ENCODE measurements around the gene KRT13.

Gene KRT13

DNA sequence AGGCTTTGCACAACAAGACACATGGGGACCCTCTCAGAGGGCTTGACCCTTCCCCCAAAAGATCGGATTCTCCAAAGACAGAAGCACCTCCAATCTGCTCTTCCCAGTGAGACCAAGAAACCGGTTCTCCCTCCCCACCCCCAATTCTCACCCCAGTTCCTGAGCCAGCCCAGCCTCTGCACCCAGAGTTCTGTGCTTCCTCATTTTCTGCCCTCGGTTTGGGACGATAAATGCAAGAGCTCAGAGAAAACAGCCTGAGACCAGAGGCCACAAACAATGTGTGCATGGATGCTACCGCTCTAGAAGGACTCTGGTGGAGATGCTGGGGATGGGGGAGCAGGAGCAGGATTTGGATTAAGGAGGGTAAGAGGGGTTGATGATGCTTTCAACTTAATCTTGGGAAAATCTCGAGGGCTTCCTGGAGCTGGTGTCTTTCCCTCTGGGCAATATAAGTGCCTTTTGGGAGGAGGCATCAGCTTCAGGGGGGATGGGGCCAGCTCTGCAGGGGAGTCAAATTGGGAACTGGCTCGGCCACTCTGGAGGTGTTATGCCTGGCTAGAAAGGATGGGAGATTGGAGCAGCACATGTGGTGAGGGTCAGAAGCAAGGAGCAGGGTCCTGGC is 7.2 kb upstream of the KRT13 start:
- DNase-seq (ENCODE audit: low read depth) = no peak
- no peak overlapping the region for H3K4me3 ChIP-seq (ENCODE audit: low read depth, low read length)
- no peak for TF ChIP-seq CTCF (IDR thresholded peaks at IDR 0.05; ENCODE audit: control insufficient read depth, extremely low read depth, insufficient read depth)

DNA sequence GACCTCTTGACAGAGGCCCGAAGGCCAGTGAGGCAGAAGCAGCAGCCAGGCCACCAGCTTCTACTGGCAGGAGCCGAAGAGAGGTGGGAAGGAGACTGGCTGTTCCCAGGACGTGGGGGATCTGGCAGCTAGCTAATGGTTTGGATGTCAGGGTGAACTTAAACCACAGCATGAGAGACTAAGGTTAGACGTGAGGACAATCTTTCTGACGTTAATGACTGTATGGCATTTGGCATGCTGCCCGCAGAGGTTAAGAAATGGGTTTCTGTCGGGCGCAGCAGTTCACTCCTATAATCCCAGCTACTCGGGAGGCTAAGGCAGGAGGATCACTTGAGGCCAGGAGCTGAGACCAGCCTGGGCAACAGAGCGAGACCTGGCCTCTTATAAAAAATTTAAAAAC is 6.3 kb upstream of the KRT13 start:
- no peak overlapping the region for H3K4me3 ChIP-seq (ENCODE audit: low read depth, low read length)
- TF ChIP-seq CTCF (IDR thresholded peaks at IDR 0.05; ENCODE audit: control insufficient read depth, extremely low read depth, insufficient read depth) = no peak
- no peak for DNase-seq (ENCODE audit: low read depth)

GRCh38 chr17:41511116-41511515 is 5.7 kb upstream of the KRT13 start:
- TF ChIP-seq CTCF (IDR thresholded peaks at IDR 0.05; ENCODE audit: control insufficient read depth, extremely low read depth, insufficient read depth) = no peak
- no peak for DNase-seq (ENCODE audit: low read depth)
- H3K4me3 ChIP-seq (ENCODE audit: low read depth, low read length) = no peak overlapping the region

DNA sequence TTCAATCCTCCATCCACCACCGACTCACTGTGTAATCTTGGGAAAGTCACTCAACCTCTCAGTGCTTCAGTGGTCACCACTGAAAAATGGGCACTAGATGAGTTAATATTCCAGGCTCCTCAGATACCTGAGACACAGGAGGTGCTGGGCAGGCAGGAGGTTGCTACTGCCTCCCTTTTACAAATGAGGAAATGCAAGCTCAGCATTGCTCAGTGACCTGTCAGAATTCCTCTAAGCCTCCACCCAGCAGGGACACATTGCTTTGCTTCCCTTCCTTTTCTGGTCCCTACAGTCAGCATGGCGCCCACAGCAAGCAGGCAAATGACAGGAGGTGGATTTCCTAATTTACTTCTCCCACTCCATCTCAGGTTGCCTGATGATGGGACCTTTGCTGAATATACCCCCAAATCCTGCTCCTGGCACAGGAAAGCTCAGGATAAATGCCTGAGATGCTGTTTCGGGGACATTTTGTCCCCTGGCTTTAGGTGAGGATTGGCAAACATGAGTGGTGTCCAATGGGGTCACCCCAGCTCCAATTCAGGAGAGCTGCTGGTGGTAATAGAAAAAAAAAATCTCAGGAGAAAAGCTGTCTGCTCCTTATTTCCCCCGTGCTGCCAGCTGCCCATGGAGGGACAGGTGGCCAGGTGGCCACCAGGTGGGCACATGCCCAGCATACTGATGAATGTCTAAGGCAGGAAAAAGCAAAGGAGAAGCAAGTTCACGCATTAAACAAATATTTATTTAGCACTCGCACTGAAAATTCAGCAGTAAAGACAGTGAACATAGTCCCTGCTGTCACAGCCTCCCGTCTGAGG is 5.0 kb upstream of the KRT13 start:
- no peak for TF ChIP-seq CTCF (IDR thresholded peaks at IDR 0.05; ENCODE audit: control insufficient read depth, extremely low read depth, insufficient read depth)

DNA sequence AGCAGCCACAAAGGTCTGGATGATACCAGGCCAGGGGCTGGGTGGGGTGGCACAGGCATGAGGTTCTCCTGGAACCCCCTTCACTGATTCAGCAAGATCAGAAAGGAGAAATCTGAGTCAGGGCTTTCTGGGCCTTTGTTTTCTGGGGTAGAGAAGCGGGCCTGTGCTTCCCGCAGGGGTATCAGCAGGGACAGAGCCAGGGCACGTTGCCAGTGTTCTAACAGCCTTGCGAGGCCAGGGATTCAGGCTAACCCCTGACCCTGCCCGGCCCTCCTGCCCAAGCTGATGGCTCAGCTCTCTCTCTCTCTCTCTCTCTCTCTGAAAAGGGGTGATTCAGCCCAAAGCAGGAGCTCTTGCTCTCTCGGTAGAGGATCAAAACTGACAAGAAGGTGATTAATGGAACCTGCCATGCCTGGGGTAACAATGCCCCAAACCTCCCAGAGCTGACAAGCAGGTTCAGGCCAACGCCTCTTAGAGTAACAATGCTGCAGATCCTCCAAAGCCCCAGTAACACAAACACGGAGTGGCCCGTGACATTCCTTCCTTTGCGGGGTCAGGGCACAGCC is 2.0 kb upstream of the KRT13 start:
- no peak overlapping the region for H3K4me3 ChIP-seq (ENCODE audit: low read depth, low read length)
- DNase-seq (ENCODE audit: low read depth) = no peak
- no peak for TF ChIP-seq CTCF (IDR thresholded peaks at IDR 0.05; ENCODE audit: control insufficient read depth, extremely low read depth, insufficient read depth)

More for the DNA sequence above, 5.0 kb upstream of the KRT13 start:
- no peak overlapping the region for H3K4me3 ChIP-seq (ENCODE audit: low read depth, low read length)
- DNase-seq (ENCODE audit: low read depth) = no peak

DNA sequence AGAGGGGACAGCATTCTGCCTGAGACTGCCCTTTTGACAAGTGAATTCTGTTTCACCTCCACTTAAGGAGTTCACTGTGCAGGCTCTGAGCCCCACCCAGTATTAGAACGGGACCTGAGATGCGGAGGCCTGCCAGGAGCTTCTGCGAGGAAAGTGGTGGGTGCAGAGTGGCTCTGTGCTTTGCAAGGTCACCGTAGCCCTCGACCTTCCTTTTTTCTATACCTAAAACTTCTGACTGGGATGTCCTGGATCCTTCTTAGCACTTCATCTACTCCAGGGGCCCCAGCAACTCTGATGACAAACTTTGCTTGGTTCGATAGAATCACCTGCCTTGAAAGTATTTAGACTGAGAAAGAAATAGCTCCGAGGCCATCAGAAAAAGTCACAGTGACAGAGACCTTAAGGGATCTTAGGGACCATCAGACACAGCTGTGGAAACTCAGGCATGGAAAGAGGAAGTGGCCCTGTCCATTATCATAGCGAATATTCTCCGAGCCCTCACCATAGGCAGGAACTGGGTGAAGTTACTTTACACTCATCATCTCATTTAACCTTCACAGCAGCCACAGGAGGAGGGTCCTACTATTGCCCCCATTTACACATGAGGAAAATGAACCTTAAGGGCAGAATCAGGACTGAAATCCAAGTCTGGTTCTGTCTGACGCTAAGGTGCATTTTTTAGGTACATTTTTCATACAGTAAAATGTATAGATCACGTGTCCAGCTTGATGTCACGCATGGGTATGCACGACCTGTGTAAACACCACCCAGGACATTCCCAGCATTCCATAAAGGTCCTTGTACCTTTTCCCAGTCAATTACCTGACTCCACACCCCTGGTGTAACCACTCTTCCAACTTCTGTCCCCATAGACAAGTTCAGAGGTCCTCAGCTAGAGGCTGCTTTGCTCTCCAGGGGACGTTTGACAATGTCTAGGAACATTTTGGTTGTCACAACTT is 676 bp upstream of the KRT13 start:
- H3K4me3 ChIP-seq (ENCODE audit: low read depth, low read length) = no peak overlapping the region
- TF ChIP-seq CTCF (IDR thresholded peaks at IDR 0.05; ENCODE audit: control insufficient read depth, extremely low read depth, insufficient read depth) = no peak
- DNase-seq (ENCODE audit: low read depth) = no peak
